ENCODE data around the gene CHPF. TPM values are rescaled to one million over a fixed set of nuclear protein-coding genes. Genes with fewer than 3 reads are reported as not detected.

CHPF gene
- total and polyA plus RNA-seq, 4 experiments from 2014 or later: 7.5 to 8.5 (median 7.9) TPM

DNA sequence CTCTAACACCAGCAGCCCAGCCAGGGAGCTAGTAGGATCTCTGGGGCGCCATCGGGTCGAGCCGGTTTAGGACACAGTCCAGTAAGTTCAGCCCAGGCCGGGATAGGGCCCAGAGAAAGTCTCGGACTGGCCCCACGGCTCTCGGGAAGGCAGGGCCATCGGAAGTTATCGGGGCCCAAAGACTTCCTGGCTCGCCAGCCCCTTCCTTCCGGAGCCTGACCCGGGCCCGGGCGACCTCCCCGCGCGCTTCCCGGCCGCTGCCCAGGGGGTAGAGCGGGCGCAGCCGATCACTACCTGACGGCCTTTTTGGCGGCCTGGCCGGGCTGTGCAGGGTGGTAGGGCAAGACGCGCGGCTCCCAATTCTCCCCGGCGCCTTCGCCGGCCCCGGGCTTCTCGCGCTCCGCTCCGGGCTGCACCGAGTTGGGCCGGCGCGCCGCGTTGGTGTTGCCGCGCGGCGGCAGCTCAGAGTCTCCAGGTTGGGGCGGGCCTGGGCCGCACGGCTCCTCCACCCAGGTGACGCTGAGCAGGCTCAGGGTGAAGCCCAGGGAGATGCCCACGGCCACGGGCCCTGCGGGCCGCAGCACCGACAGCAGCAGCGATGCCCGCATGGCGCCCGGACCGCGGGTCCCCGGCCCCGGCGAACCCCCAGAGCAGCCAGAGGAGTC lies 546 bp downstream of the CHPF start:
- H3K9me3 Mint-ChIP-seq: no peaks in the 10 kb centered on the region
- H3K27me3 ChIP-seq (ENCODE audit: insufficient read depth, low read length): no peaks in the 10 kb centered on the region
- intact Hi-C loops (cut with micrococcal nuclease): loop anchor here (1.0 to 5.0 kb wide), 5 partner anchors 9 to 266 kb away; partner anchors contain the start of genes DNAJB2, GMPPA and STK11IP
- peak overlapping the region; percentile 62 for H3K27ac ChIP-seq (ENCODE audit: low read depth, low read length)
- DNase-seq: no peak
- no peaks in the 10 kb centered on the region for H3K9me3 ChIP-seq (ENCODE audit: control insufficient read depth in 1 of 2, low read length in 2 of 2)
- H3K36me3 ChIP-seq (ENCODE audit: insufficient read depth, low read length): no peaks in the 10 kb centered on the region
- peaks cover 0 to 5% of the 10 kb centered on the region in 2 donors for H3K27me3 Mint-ChIP-seq
- POLR2A ChIA-PET (ENCODE audit: partially characterized antibody): interaction anchor here (0.5 to 5.0 kb wide), 6 partner anchors 9 to 1314 kb away, joined by 3 to 27 read pairs (median 7); partner anchors contain the start of genes GMPPA, OBSL1 and STK11IP
- peak overlapping the region; percentile 75 to 92 (median 86) for H3K4me3 Mint-ChIP-seq
- H3K4me1 ChIP-seq (ENCODE audit: insufficient read depth, low read length): peaks cover 21% of the 10 kb centered on the region
- peak overlapping the region; percentile 29 to 75 for H3K4me3 ChIP-seq (ENCODE audit: low read length in 2 of 2)
- peak overlapping the region; percentile 61 to 93 (median 86) for H3K27ac Mint-ChIP-seq
- CTCF ChIA-PET (ENCODE audit: partially characterized antibody): interaction anchor here (0.6 to 8.5 kb wide), 7 partner anchors 10 to 100 kb away, joined by 3 to 73 read pairs (median 5); no protein-coding TSS in a partner anchor
- H3K4me1 Mint-ChIP-seq: peaks cover 15 to 34% (median 23%) of the 10 kb centered on the region in 4 donors
- H3K36me3 Mint-ChIP-seq: peaks cover 0 to 10% of the 10 kb centered on the region in 2 donors

DNA sequence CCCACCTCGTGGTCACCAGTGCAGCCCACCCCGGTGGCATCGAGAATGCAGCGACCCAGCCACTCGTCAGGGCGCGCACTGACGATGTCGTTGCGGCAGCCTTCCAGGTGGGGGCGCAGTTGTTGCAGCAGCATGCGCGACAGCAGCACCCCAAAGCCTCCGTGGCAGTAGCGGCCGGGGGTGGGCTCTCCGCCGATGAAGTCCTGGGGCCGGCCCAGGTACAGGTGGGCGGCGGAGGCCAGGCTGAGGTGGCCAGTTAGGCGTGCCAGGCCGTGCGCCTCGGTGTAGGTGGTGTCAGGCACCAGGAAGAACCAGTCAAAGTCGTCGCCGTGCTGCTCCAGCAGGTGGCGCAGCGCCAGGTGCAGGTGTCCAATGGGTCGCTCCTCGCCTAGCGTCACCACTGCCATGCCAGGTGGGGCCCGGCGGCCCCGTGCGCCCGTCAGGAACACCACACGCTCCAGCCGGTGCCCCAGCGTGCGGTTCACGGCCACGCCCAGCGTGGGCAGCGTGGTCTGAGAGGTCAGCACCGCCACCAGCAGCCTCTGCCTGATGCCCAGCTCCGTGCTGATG lies 1.9 kb downstream of the CHPF start:
- Histone ChIP-seq H3K4me1 (ENCODE audit: insufficient read depth, low read length) (peaks cover 21% of the 10 kb centered on the region), H3K9me3 (ENCODE audit: control insufficient read depth in 1 of 2, low read length in 2 of 2) (no peaks in the 10 kb centered on the region), H3K27ac (ENCODE audit: low read depth, low read length) (no peak overlapping the region), H3K27me3 (ENCODE audit: insufficient read depth, low read length) (no peaks in the 10 kb centered on the region), H3K36me3 (ENCODE audit: insufficient read depth, low read length) (no peaks in the 10 kb centered on the region), H3K4me3 (ENCODE audit: low read length in 2 of 2) (peak overlapping the region; percentile 31 to 79)
- DNase-seq: peak; percentile 85 to 93 (median 89)
- Mint-ChIP-seq H3K4me1 (peaks cover 15 to 34% (median 23%) of the 10 kb centered on the region in 4 donors), H3K4me3 (peak overlapping the region; percentile 64 to 92 (median 85)), H3K9me3 (no peaks in the 10 kb centered on the region), H3K27ac (peak overlapping the region in 3 of 7 donors; percentile 3 to 84 (median 25)), H3K36me3 (peaks cover 0 to 10% of the 10 kb centered on the region in 2 donors), H3K27me3 (peaks cover 0 to 5% of the 10 kb centered on the region in 2 donors)
- POLR2A ChIA-PET (ENCODE audit: partially characterized antibody): interaction anchor here (0.6 to 5.0 kb wide), 5 partner anchors 19 to 1068 kb away, joined by 3 to 27 read pairs (median 9); partner anchors contain the start of genes GMPPA and STK11IP
- CTCF ChIA-PET (ENCODE audit: partially characterized antibody): interaction anchor here (0.6 to 8.5 kb wide), 29 partner anchors 11 to 928 kb away, joined by 3 to 73 read pairs (median 5); partner anchors contain the start of genes GMPPA and STK11IP
- intact Hi-C loops (cut with micrococcal nuclease): loop anchor here (1.0 to 5.0 kb wide), 2 partner anchors 19 to 264 kb away; partner anchors contain the start of gene DNAJB2

DNA sequence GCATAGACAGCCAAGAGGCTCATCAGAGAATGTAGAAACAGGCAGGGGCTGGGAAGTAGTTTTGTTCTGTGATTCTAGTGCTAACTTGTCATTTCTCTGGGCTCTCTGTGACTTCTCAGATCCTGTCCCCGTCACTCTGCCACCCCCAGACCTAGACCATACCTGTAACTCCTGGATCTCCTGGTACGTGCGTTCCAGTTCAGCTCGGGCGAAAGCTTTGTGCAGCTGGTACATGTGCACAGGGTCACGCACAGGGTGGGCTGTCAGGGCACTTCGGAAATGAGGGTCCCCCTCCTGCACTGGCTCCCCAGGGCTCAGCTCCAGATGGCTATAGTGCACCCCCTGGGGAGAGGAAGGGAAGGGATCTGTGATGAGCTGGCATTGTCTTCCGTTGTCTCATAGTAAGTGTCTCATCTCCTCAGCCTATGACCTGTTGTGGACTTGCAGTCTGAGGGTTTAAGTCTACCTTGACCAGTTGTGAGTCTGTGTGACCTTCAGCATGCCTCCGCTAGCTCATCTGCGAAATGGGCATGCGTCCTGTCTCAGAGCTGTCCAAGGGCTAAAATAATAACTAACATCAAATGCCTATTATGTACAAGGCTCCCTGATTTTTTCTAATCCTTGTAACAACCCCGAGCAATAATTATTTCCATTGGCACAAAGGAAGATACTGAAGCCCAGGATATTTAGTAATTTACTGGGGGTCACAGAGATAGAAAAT lies 2.7 kb downstream of the CHPF start:
- H3K36me3 Mint-ChIP-seq: peaks cover 0 to 10% of the 10 kb centered on the region in 2 donors
- H3K4me3 Mint-ChIP-seq: peak overlapping the region; percentile 22 to 92 (median 67)
- Histone ChIP-seq H3K27me3 (ENCODE audit: insufficient read depth, low read length) (no peaks in the 10 kb centered on the region), H3K27ac (ENCODE audit: low read depth, low read length) (no peak overlapping the region), H3K36me3 (ENCODE audit: insufficient read depth, low read length) (no peaks in the 10 kb centered on the region), H3K4me3 (ENCODE audit: low read length in 2 of 2) (no peak overlapping the region), H3K9me3 (ENCODE audit: control insufficient read depth in 1 of 2, low read length in 2 of 2) (no peaks in the 10 kb centered on the region), H3K4me1 (ENCODE audit: insufficient read depth, low read length) (peaks cover 21% of the 10 kb centered on the region)
- peaks cover 15 to 34% (median 23%) of the 10 kb centered on the region in 4 donors for H3K4me1 Mint-ChIP-seq
- H3K27me3 Mint-ChIP-seq: peaks cover under 1 to 2% of the 10 kb centered on the region in 2 donors
- no peak for DNase-seq
- ChIA-PET CTCF (ENCODE audit: partially characterized antibody) (interaction anchor here (0.7 to 8.5 kb wide), 31 partner anchors 12 to 167 kb away, joined by 3 to 73 read pairs (median 4); partner anchors contain the start of genes GMPPA and STK11IP), POLR2A (ENCODE audit: partially characterized antibody) (interaction anchor here (0.7 to 5.0 kb wide), 3 partner anchors 20 to 56 kb away, joined by 3 to 27 read pairs (median 9); partner anchors contain the start of genes GMPPA and STK11IP)
- intact Hi-C loops (cut with micrococcal nuclease): loop anchor here (1.0 to 5.0 kb wide), 2 partner anchors 19 to 264 kb away; partner anchors contain the start of gene DNAJB2
- H3K9me3 Mint-ChIP-seq: no peaks in the 10 kb centered on the region
- peak overlapping the region in 1 of 7 donors; percentile 3 for H3K27ac Mint-ChIP-seq

DNA sequence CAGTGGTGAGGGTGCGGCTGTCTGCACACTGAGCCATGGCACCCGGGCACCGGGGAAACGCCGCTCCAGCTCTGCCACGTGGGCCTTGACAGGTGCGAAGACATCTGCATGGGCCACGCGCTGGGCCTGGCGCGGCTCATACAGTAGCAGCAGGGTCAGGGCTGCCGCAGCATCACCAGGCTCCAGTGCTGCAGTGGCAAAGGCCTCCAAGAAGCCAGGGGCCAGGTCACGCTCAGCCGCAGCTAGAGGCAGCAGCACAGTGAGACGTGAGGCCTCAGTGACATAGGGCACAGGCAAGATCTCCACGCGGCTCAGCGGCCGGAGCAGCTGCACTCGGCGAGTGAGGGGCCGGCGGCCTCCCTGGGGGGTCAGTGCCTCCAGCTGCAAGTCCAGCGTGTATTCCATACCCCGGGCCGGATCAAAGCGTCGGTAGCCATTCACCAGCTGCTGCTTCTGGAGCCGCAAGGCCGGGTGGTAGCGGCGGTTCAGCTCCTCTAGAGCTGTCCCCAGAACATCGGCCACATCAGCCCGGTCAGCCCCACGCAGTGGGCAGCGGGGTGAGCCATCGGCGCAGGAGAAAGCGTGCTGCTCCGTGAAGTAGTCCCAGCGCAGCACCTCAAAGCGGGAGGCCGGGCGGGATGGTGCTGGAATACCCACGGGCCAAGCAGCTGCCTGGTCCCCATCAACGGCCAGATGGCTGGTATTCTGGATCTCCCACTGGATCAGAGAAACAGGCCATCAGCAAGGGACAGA lies 3.5 kb downstream of the CHPF start:
- H3K27ac Mint-ChIP-seq: no peak overlapping the region
- peaks cover 2 to 7% of the 10 kb centered on the region in 2 donors for H3K27me3 Mint-ChIP-seq
- Histone ChIP-seq H3K4me3 (ENCODE audit: low read length in 2 of 2) (no peak overlapping the region), H3K4me1 (ENCODE audit: insufficient read depth, low read length) (peaks cover 21% of the 10 kb centered on the region), H3K27me3 (ENCODE audit: insufficient read depth, low read length) (no peaks in the 10 kb centered on the region), H3K27ac (ENCODE audit: low read depth, low read length) (no peak overlapping the region), H3K36me3 (ENCODE audit: insufficient read depth, low read length) (no peaks in the 10 kb centered on the region), H3K9me3 (ENCODE audit: control insufficient read depth in 1 of 2, low read length in 2 of 2) (no peaks in the 10 kb centered on the region)
- no peak for DNase-seq
- H3K4me1 Mint-ChIP-seq: peaks cover 15 to 32% (median 23%) of the 10 kb centered on the region in 4 donors
- no peaks in the 10 kb centered on the region for H3K9me3 Mint-ChIP-seq
- ChIA-PET POLR2A (ENCODE audit: partially characterized antibody) (interaction anchor here (2.3 kb wide), 1 partner anchor 57 kb away, joined by 9 read pairs; the partner anchor contains the start of gene STK11IP), CTCF (ENCODE audit: partially characterized antibody) (interaction anchor here (1.1 to 8.5 kb wide), 17 partner anchors 11 to 166 kb away, joined by 3 to 73 read pairs (median 10); partner anchors contain the start of genes GMPPA and STK11IP)
- intact Hi-C loops (cut with micrococcal nuclease): loop anchor here (5.0 kb wide), 1 partner anchor 263 kb away; the partner anchor contains the start of gene DNAJB2
- no peak overlapping the region for H3K4me3 Mint-ChIP-seq
- peaks cover 0 to 10% of the 10 kb centered on the region in 2 donors for H3K36me3 Mint-ChIP-seq

DNA sequence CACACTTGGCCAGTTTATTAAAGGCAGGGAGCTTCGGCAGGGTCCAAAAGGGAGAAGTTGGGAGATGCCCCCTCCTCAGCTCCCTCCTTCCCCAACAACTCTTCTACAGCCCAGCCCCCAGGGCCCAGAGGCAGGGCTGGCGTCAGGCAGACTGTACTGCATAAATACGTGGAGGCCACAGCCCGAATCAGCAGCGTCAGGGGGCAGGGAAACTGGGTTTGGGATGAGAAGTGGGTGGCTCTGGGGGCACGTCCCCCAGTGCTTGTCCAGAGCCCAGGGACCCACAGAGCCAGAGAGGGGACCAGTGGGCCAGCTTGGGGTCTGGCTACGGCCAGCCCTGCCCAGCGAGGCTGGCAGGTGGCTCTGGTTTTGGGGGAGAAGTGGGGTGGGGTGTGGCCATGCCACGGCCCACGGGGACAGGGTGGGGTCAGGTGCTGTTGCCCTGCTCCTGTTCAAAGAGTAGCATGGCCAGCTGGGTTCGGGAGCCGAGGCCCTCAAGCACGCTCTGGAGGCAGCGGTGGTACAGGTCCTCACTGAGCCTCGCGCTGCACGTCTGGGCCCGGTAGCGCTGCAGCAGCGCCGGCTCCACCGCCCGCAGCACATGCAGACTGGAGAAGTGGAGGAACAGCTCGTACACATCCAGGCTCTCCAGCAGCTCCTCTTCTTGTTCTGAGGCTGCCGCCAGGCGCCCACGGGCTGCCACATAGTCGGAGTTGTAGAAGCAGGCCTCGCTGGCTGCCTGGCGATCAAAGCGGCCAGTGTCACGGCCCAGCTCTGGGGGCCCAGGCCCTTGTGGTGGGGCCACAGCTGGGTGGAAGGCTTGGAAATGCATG lies 4.4 kb downstream of the CHPF start:
- Mint-ChIP-seq H3K9me3 (no peaks in the 10 kb centered on the region), H3K27ac (no peak overlapping the region), H3K27me3 (peaks cover 2 to 7% of the 10 kb centered on the region in 2 donors), H3K4me3 (no peak overlapping the region), H3K4me1 (peaks cover 10 to 22% (median 16%) of the 10 kb centered on the region in 4 donors), H3K36me3 (peaks cover 0 to 3% of the 10 kb centered on the region in 2 donors)
- Histone ChIP-seq H3K27me3 (ENCODE audit: insufficient read depth, low read length) (no peaks in the 10 kb centered on the region), H3K36me3 (ENCODE audit: insufficient read depth, low read length) (no peaks in the 10 kb centered on the region), H3K9me3 (ENCODE audit: control insufficient read depth in 1 of 2, low read length in 2 of 2) (no peaks in the 10 kb centered on the region), H3K27ac (ENCODE audit: low read depth, low read length) (no peak overlapping the region), H3K4me1 (ENCODE audit: insufficient read depth, low read length) (peaks cover 16% of the 10 kb centered on the region), H3K4me3 (ENCODE audit: low read length in 2 of 2) (no peak overlapping the region)
- CTCF ChIA-PET (ENCODE audit: partially characterized antibody): interaction anchor here (1.5 to 8.5 kb wide), 7 partner anchors 10 to 104 kb away, joined by 3 to 73 read pairs (median 20); partner anchors contain the start of genes GMPPA and STK11IP
- no peak for DNase-seq
- POLR2A ChIA-PET (ENCODE audit: partially characterized antibody): interaction anchor here (2.3 kb wide), 1 partner anchor 58 kb away, joined by 9 read pairs; the partner anchor contains the start of gene STK11IP
- intact Hi-C loops (cut with micrococcal nuclease): no loop called here

All from CD4-positive, alpha-beta memory T cell (primary cell).